SK-N-MC (cell line): Measurements from ENCODE around the gene MRPS6.

Source experiments
- EZH2 ChIP-seq: fragments of 200-600 bp; sonication (generic); IDR thresholded peaks from one replicate; pipeline ENCODE4 v1.6.1; 2017; ENCODE audit warnings: antibody characterized with exemption
- POLR2AphosphoS5 ChIP-seq: IDR thresholded peaks from 2 replicates; pipeline ENCODE4 v1.6.1; 2012; ENCODE audit warnings: mild to moderate bottlenecking, low read depth, low read length, borderline replicate concordance

GRCh38 chr21:34076835-34077234 is 3.5 kb downstream of the MRPS6 start:
- TF ChIP-seq POLR2AphosphoS5 (no peak), EZH2 (no peak)
